WTC11 (cell line): ENCODE data around the gene LELP1.

Experiments
- ATF3 ChIP-seq: sonication (generic); formaldehyde crosslinking; conservative IDR thresholded peaks from 2 replicates; pipeline ENCODE4 v1.8.1; 2022; ENCODE audit warnings: mild to moderate bottlenecking, missing genetic modification reagents
- CREB1 ChIP-seq: sonication (generic); formaldehyde crosslinking; IDR thresholded peaks from 2 replicates; pipeline ENCODE4 v1.8.0; 2023; ENCODE audit warnings: mild to moderate bottlenecking, missing genetic modification reagents
- E2F1 ChIP-seq: sonication (generic); formaldehyde crosslinking; IDR thresholded peaks from 2 replicates; pipeline ENCODE4 v1.8.0; 2022; ENCODE audit warnings: mild to moderate bottlenecking, missing genetic modification reagents
- NR1H2 ChIP-seq: sonication (generic); formaldehyde crosslinking; IDR thresholded peaks from 2 replicates; pipeline ENCODE4 v1.9.0; 2021; ENCODE audit warnings: mild to moderate bottlenecking, moderate library complexity, missing genetic modification reagents
- NR2C2 ChIP-seq: sonication (generic); formaldehyde crosslinking; IDR thresholded peaks from 2 replicates; pipeline ENCODE4 v1.8.0; 2022; ENCODE audit warnings: mild to moderate bottlenecking, missing genetic modification reagents
- PREB ChIP-seq: sonication (generic); formaldehyde crosslinking; IDR thresholded peaks from 2 replicates; pipeline ENCODE4 v1.8.1; 2022; ENCODE audit warnings: mild to moderate bottlenecking, missing genetic modification reagents, moderate library complexity, borderline replicate concordance
- TCF7 ChIP-seq: sonication (generic); formaldehyde crosslinking; IDR thresholded peaks from 2 replicates; pipeline ENCODE4 v1.8.0; 2022; ENCODE audit warnings: mild to moderate bottlenecking, low read depth, missing genetic modification reagents, moderate library complexity
- TF ChIP-seq, protein P1 (sequence below): fragments of 200-600 bp; IDR thresholded peaks from 2 replicates; pipeline ENCODE4 v1.8.0; 2022; ENCODE audit warnings: antibody characterized with exemption

- no peak for TF ChIP-seq CREB1 (CRISPR knock-in tag)
- TF ChIP-seq, protein P1, sequence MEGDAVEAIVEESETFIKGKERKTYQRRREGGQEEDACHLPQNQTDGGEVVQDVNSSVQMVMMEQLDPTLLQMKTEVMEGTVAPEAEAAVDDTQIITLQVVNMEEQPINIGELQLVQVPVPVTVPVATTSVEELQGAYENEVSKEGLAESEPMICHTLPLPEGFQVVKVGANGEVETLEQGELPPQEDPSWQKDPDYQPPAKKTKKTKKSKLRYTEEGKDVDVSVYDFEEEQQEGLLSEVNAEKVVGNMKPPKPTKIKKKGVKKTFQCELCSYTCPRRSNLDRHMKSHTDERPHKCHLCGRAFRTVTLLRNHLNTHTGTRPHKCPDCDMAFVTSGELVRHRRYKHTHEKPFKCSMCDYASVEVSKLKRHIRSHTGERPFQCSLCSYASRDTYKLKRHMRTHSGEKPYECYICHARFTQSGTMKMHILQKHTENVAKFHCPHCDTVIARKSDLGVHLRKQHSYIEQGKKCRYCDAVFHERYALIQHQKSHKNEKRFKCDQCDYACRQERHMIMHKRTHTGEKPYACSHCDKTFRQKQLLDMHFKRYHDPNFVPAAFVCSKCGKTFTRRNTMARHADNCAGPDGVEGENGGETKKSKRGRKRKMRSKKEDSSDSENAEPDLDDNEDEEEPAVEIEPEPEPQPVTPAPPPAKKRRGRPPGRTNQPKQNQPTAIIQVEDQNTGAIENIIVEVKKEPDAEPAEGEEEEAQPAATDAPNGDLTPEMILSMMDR = no peak
- TF ChIP-seq TCF7 (CRISPR knock-in tag) = no peak
- no peak for TF ChIP-seq NR2C2 (CRISPR knock-in tag)
- TF ChIP-seq PREB (CRISPR knock-in tag) = no peak
- no peak for TF ChIP-seq ATF3
- TF ChIP-seq NR1H2 = no peak
- TF ChIP-seq E2F1 (CRISPR knock-in tag) = no peak
Measured at GRCh38 chr1:153190373-153190772, 12.9 kb upstream of the LELP1 start.
